GM21515 (cell line): ENCODE data around the gene BRMS1.

Experiments used
- ATAC-seq: cut with Tn5 transposase; IDR thresholded peaks from one replicate; pipeline ENCODE4 v1.9.1; 2021; ENCODE audit not compliant: unreplicated experiment

The BRMS1 gene

GRCh38 chr11:66287889-66288670 lies 56.8 kb downstream of the BRMS1 start:
- ATAC-seq = no peak
